AG04450 (cell line): ENCODE measurements around the gene ASAP3. TPM values are rescaled to one million over a fixed set of nuclear protein-coding genes. Genes with fewer than 3 reads are reported as not detected.
A peak's percentile ranks its signal among the peaks of the same experiment; 100 is the strongest.

ENCODE experiments used
- CTCF ChIA-PET: fragments of 300-600, 350-600 bp; formaldehyde crosslinking; extraction: SDS; loops from one replicate; lab custom pipeline; 2022; ENCODE audit warnings: antibody characterized with exemption, inconsistent platforms; lab: Charles Lee
- POLR2A ChIA-PET: fragments of 350-600 bp; formaldehyde crosslinking; extraction: SDS; loops from one replicate; lab custom pipeline; 2021; ENCODE audit warnings: antibody characterized with exemption, inconsistent platforms; lab: Yijun Ruan, JAX
- DNase-seq: peaks from one replicate; pipeline ENCODE4 v3.0.0-alpha.2; 2011; ENCODE audit warnings: low read depth, low spot score
- H3K27ac ChIP-seq: one replicate; pipeline ENCODE4 v1.5.1; 2012; ENCODE audit warnings: low read depth, low read length, control low read depth
- H3K27me3 ChIP-seq: one replicate; pipeline ENCODE4 v1.6.0; 2012; ENCODE audit warnings: low read length; ENCODE audit not compliant: control insufficient read depth, insufficient read depth
- H3K4me3 ChIP-seq: 2 replicates; pipeline ENCODE4 v1.5.1; 2011; ENCODE audit warnings: mild to moderate bottlenecking, low read depth, low read length, control low read depth
- H3K9me3 ChIP-seq: 2 replicates; pipeline ENCODE4 v1.5.1; 2012; ENCODE audit warnings: low read length; ENCODE audit not compliant: control insufficient read depth, insufficient read depth
- CTCF ChIP-seq: IDR thresholded peaks from 2 replicates; pipeline ENCODE4 v1.5.1; 2011; ENCODE audit warnings: low read depth, low read length, control low read depth, inconsistent platforms
- polyA plus RNA-seq: library from polyadenylated mRNA; depleted of rRNA; stranded (reverse); fragments of >200 nt; gene quantifications from 2 replicates; pipeline ENCODE4 v1.2.3, GENCODE V29; 2011

ASAP3 gene
- polyA plus RNA-seq, 1 experiment = 25.5 TPM

GRCh38 chr1:23492132-23492720, 8.2 kb upstream of the ASAP3 start:
- POLR2A ChIA-PET = no interaction called here

DNA sequence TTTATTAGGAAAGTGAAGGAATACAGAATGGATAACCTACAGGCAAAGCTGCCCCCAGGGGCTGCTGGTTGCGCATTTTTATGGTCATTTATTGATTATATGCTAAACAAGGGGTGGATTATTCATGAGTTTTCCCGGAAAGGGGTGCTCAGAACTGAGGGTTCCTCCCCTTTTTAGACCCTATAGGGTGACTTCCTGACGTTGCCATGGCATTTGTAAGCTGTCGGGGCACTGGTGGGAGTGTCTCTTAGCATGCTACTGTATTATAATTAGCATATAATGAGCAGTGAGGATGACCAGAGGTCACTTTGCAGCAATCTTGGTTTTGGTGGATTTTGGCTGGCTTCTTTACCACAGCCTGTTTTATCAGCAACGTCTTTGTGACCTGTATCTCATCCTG, 5.9 kb upstream of the ASAP3 start:
- H3K4me3 ChIP-seq = no peak overlapping the region
- no peak overlapping the region for H3K27ac ChIP-seq
- TF ChIP-seq CTCF = no peak
- ChIA-PET CTCF (interaction anchor here (0.6 kb wide), 1 partner anchor 8 kb away, joined by 3 read pairs; no protein-coding TSS in a partner anchor), POLR2A (no interaction called here)
- no peak for DNase-seq
- H3K9me3 ChIP-seq = no peaks in the 10 kb centered on the region
- peaks cover 3% of the 10 kb centered on the region for H3K27me3 ChIP-seq

More at GRCh38 chr1:23492132-23492720, 8.2 kb upstream of the ASAP3 start:
- TF ChIP-seq CTCF = no peak
- CTCF ChIA-PET = no interaction called here
- H3K27ac ChIP-seq = no peak overlapping the region
- no peak overlapping the region for H3K4me3 ChIP-seq
- no peak for DNase-seq
- peaks cover 6% of the 10 kb centered on the region for H3K27me3 ChIP-seq
- no peaks in the 10 kb centered on the region for H3K9me3 ChIP-seq

DNA sequence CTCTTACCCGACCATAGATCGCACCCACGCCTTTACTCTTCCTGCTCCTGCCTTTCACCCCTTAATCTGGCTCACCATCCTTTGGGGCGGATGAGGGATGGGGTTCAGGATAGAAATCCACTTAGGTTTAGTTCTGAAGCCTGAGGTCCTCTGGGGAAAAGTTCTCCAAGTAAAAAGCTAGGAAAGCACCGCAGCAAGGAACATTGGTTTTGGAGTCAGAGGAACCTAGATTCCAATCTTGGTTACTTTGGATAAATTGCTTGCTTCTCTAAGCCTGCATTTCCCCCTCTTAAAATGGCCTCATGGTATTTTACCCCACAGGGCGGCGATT, 988 bp upstream of the ASAP3 start:
- peak overlapping the region; percentile 81 for H3K4me3 ChIP-seq
- CTCF ChIA-PET = interaction anchor here (6.9 kb wide), 1 partner anchor 12 kb away, joined by 71 read pairs; no protein-coding TSS in a partner anchor
- POLR2A ChIA-PET = interaction anchor here (0.6 to 2.7 kb wide), 4 partner anchors 10 to 141 kb away, joined by 3 to 13 read pairs (median 7); partner anchors contain the start of gene HNRNPR
- H3K27me3 ChIP-seq = no peaks in the 10 kb centered on the region
- H3K27ac ChIP-seq = no peak overlapping the region
- DNase-seq = no peak
- TF ChIP-seq CTCF = no peak
- no peaks in the 10 kb centered on the region for H3K9me3 ChIP-seq

DNA sequence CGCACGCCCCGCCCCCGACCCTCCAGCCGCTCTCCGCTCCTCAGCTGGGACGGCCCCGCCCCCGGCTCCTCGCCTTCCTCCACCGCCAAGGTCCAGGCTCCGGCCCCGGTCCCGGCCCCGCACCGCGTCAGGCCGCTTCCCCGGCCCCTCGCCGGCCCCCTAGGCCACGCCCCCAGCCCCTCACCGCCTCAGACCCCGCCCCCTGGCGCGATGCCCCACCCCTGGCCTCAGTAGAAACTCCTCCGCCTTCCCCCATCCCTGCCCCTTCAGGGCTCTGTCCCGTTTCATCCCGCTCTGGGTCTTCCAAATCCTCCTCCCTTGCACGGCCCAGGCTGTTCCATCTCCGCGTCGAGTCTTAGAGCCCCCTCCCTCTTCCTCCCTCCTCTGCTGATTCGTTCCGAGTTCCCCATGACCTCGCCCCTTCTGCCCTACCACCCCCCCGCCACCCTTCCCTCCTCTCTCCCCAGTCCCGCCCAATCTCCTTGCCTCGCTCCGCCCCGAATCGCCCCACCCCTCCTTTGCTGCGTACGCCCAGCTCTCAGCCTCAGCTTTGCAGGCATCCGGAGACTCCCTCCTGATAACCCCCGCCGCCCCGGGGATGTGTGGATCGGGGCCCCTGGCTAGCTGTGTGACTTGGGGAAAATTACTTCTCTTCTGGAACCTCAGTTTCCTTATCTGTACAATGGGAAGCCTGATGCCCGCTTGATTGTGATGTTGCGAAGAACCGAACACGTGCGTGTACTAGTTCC, 448 bp upstream of the ASAP3 start:
- TF ChIP-seq CTCF = no peak
- H3K9me3 ChIP-seq = no peaks in the 10 kb centered on the region
- DNase-seq = peak; percentile 74
- H3K27ac ChIP-seq = peak overlapping the region; percentile 70
- POLR2A ChIA-PET = interaction anchor here (0.5 to 2.7 kb wide), 13 partner anchors 9 to 207 kb away, joined by 3 to 13 read pairs (median 4); partner anchors contain the start of genes E2F2, HNRNPR and RPL11
- no peaks in the 10 kb centered on the region for H3K27me3 ChIP-seq
- CTCF ChIA-PET = interaction anchor here (0.6 to 6.9 kb wide), 5 partner anchors 12 to 44 kb away, joined by 3 to 71 read pairs (median 4); no protein-coding TSS in a partner anchor
- peak overlapping the region; percentile 81 for H3K4me3 ChIP-seq

- no peak overlapping the region for H3K4me3 ChIP-seq
- H3K9me3 ChIP-seq = no peaks in the 10 kb centered on the region
- H3K27ac ChIP-seq = no peak overlapping the region
- no peaks in the 10 kb centered on the region for H3K27me3 ChIP-seq
- CTCF ChIA-PET = interaction anchor here (1.4 to 6.9 kb wide), 2 partner anchors 15 to 155 kb away, joined by 3 to 71 read pairs; no protein-coding TSS in a partner anchor
- POLR2A ChIA-PET = no interaction called here
- no peak for TF ChIP-seq CTCF
- no peak for DNase-seq
These were observed 2.1 kb downstream of the ASAP3 start for GRCh38 chr1:23481904-23482303.
